AG20443 (cell line): ENCODE data around the gene IL16.

Source experiments
- DNase-seq: peaks from one replicate; pipeline ENCODE4 v3.0.0; 2012; ENCODE audit warnings: low spot score, mixed read lengths

The IL16 gene

GRCh38 chr15:81294516-81294880, 97.8 kb downstream of the IL16 start:
- no peak for DNase-seq

- DNase-seq, result no peak
Measured at GRCh38 chr15:81295486-81296121, 98.9 kb downstream of the IL16 start.

DNA sequence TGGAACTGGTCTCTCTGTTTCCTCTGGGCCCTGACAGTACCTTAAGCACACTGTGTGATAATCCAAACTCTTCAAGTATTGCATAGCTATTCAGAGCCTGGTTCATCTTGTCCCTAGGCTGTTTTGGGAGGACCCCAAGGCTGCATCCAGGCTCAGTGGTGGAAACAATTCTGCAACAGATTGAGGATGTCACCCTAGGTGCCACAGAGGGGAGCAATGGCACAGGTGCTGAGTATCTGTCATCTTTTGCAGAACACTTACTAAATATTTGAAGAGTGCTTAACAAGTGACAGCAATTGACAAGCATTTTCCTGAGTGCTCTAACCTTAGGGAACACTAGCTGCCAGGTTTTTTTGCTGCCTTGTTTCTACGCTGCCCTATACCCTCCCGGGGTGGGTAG, 99.5 kb downstream of the IL16 start:
- DNase-seq, result no peak

DNA sequence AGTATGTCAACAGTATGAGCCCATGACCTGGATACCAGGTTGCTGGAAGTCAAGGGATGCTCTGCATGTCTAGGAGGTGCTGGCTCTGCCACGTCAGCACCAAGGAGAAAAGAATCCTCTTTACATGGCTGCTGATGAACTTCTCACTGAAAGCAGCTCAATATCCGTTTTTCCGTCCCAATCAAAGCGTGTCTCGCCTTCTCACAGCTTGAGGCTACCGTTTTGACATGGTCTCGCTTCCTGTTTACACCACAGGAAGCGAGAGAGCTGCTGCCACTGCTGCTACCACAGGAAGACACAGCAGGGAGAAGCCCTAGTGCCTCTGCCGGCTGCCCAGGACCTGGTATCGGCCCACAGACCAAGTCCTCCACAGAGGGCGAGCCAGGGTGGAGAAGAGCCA, 100.0 kb downstream of the IL16 start:
- no peak for DNase-seq

DNA sequence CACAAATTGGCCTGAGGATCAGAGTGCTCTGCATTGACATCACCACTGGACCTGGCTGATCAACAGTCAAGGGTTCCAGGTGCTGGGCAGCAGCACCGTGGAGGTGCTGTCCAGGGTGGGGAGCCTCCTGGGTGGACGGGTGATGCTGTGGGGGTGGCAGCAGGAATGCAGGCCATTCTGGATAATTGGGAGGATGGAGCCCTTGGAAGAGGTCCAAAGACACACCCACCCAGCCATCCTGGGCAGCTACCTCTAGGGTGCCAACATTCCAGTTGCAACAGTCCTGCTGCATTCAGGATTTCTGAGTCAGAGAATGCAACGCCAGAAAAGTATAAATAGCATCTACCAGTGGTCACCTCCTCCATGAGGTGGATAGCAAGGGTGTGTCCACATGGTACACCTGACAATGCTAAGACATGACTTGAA, 100.5 kb downstream of the IL16 start:
- peak; percentile 75 for DNase-seq

DNA sequence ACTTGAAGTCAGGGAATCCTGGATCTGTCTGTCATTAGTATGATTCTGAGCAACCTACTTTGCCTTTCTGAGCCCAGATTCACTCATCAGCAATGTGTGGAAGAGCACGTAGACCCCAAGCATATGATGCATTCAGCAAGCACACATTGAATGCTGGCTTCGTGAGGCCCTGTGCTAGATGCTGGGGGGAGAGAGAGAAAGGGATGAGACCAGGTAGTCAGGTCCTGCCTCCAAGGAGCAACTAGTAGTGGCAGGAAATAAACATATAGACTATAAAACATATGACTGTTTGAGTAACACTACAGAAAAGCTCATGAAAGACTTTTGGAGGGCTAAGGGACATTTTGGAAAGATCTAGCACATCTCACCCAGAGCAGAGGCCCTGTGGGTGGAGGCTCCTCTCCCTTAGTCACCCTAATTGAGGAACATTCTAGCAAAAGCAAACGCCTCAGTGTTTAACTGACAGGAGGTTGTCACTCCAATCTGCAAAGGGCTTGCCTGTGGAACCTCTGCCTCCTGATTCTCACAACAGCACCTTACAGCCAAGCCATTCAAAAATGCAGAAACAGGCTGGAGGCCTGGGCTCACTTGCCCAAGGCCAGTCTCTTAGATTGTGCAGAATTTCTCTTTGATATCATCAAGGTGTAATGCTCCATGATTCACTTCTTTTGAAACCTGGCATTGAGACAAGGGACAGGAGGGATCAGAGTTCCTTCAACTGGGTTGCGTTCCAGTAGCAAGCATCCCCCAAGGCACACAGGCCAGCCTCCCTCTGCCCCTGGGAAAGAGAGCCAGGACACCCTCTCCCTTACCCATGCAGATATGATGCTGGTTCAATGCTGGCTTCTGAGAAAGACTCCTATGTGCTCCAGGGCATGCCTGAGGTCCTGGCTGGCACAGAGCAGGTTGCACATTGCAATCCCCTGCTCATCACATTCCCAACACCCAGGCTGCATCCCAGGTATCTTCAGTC, 101.2 kb downstream of the IL16 start:
- no peak for DNase-seq

DNA sequence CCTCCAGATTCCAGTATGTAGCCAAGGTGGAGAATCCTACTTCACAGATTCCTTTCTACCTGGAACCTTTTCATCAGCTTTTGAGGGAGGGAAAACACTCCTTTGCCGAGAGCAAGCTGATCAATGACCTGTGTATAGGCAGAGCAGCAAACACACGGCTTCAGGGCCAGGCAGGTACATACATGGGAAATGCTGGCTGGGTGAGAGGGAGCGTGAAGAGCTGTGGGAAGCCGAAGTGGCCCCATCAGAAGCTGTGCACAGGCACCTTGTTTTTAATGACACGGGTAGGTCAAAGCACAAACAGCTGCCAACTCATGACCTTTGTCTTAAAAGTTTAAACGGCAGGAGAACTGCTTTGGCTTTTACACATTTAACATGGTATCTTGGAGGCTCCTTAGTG, 101.9 kb downstream of the IL16 start:
- DNase-seq, result no peak

GRCh38 chr15:81299156-81299555, 102.5 kb downstream of the IL16 start:
- DNase-seq, result no peak

DNA sequence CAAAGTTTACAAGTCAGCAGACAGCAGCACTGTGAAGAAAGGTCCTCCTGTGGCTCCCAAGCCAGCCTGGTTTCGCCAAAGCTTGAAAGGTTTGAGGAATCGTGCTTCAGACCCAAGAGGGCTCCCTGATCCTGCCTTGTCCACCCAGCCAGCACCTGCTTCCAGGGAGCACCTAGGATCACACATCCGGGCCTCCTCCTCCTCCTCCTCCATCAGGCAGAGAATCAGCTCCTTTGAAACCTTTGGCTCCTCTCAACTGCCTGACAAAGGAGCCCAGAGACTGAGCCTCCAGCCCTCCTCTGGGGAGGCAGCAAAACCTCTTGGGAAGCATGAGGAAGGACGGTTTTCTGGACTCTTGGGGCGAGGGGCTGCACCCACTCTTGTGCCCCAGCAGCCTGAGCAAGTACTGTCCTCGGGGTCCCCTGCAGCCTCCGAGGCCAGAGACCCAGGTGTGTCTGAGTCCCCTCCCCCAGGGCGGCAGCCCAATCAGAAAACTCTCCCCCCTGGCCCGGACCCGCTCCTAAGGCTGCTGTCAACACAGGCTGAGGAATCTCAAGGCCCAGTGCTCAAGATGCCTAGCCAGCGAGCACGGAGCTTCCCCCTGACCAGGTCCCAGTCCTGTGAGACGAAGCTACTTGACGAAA, 103.1 kb downstream of the IL16 start:
- no peak for DNase-seq

GRCh38 chr15:81301385-81301784, 104.7 kb downstream of the IL16 start:
- no peak for DNase-seq

DNA sequence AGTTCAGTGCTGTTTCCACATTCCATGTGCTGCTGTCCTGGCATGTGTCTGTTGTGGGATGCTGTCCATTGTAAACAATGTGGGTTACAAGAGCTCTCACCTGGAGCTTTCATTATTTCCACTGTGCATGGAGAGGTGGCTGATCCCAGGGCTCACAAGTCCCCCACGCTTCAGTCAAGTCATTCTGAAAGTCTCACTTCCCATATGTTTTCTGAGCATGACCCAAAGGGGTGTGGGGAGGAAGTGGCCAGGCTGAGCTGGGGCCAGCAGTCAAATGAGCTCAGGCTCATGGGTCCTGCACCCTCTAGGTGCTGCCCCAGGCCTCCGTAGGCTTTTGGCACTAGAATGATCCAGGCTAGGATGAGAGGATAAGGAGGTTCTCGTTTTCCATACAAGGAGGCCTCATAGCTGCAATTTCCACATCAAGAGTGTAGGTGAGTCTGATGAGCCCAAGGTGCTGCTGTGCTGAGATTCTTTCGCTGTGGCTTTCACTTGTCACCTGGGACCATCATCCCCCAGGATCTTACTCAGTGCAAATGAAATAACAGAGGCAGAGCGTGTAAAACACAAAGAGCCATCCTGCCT, 105.2 kb downstream of the IL16 start:
- DNase-seq, result no peak

DNA sequence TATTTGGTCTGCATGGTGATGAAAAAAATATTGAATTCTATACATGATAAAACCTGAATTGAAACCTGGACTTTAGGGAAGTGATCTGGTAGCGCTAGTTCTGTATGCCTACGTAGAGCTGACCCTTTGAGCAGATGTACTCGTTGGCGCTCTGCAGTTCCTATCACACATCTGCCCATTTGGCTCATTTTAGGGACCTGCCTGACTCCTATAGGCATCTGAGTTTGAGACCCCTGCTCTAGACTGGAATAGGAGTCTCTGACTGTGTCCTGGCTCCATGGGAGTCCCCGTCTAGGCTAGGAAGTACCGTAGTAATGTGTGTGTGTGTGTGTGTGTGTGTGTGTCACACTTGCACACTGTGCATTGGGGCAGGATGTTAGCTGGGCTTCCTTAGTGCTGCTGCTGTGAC, 106.0 kb downstream of the IL16 start:
- no peak for DNase-seq

- no peak for DNase-seq
Measured at GRCh38 chr15:81303244-81304225, 106.9 kb downstream of the IL16 start.

GRCh38 chr15:81304226-81304625, 107.5 kb downstream of the IL16 start:
- peak; percentile 65 for DNase-seq

GRCh38 chr15:81308260-81308659, 111.6 kb downstream of the IL16 start:
- peak; percentile 24 for DNase-seq

DNA sequence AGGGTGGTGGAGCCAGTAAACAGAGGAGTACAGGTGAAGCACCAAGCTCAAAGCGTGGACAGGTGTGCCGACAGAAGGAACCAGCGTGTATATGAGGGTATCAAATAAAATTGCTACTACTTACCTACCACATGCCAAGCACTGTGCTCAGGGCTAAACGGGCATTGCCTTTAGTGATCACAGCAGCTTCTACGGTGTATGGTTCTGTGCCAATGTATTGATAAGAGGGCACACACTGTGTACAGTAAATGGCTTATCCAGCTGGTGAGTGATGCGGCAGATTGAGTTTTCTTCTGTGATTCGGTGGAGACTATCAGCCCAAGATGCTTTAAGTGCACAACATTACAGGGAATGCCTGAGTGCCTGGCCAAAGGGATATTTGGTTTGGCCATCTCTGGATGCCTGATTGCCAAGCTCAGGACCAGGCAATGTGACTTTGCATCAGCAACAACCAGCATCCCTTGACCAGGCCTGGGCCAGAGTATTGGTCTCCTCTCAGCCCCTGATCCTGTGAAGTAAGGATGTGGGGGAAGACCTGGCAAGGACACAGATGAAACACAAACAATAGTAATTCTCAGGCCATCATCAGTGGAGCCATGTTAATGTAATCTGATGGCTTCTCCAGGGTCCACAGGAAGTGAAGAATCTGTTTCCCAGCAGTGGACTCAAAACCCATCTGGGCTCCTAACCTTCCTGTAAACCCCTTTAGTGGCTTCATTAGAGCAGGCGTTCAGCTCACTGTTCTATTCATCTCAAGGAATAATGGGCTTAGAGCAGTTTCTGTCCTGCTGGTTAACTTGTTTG, 113.2 kb downstream of the IL16 start:
- DNase-seq, result no peak

GRCh38 chr15:81310480-81310879, 113.8 kb downstream of the IL16 start:
- no peak for DNase-seq

- DNase-seq, result no peak
Measured at GRCh38 chr15:81311752-81312464, 115.2 kb downstream of the IL16 start.

DNA sequence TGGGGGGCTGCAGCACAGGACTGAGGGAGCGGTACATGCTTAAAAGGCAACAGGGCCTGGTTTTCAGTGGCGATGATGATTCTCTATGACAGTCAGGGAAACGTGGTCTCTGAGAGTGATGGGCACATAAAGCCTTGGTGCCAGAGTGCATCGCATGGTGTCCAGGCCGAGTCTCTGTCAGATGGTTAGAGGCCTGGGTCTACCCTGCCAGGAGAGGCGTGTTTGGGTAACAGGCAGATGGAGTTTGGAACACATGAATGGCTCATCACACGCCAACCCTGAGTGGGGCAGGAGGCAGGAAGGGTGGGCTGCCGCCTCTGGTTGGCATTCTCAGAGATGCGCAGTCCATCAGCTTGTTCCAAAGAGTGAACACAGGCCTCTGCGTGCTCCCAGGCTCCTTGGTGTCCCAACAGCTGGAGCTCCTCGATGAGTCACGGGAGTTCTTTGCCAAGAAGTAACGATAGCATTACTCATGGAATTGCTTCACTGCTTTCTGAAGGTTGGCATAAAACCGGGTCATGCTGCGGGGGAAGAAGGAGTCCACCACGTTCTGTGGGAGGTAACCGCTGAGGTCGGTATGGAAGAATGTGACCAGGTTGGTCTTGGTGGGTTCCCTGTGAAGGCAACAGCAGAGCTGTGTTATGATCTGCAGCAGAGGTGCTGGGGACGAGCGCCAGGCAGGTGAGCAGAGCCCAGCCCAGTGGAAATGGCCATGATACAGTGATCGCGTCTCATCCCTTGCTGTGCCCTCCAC, 116.3 kb downstream of the IL16 start:
- DNase-seq, result peak; percentile 94
